GM21360 (cell line): ENCODE measurements around the gene TMEM59L.

Experiments used
- ATAC-seq: cut with Tn5 transposase; IDR thresholded peaks from one replicate; pipeline ENCODE4 v1.9.1; 2021; ENCODE audit warnings: mild to moderate bottlenecking, moderate library complexity; ENCODE audit not compliant: unreplicated experiment

The TMEM59L gene

GRCh38 chr19:18656337-18657086 is 43.8 kb downstream of the TMEM59L start:
- no peak for ATAC-seq

GRCh38 chr19:18657590-18658365 is 45.1 kb downstream of the TMEM59L start:
- no peak for ATAC-seq

GRCh38 chr19:18658366-18658855 is 45.7 kb downstream of the TMEM59L start:
- no peak for ATAC-seq

GRCh38 chr19:18659281-18660050 is 46.8 kb downstream of the TMEM59L start:
- ATAC-seq, result no peak

GRCh38 chr19:18660051-18660910 is 47.6 kb downstream of the TMEM59L start:
- no peak for ATAC-seq

- no peak for ATAC-seq
These were observed 48.4 kb downstream of the TMEM59L start for GRCh38 chr19:18660939-18661670.

- no peak for ATAC-seq
These were observed 50.5 kb downstream of the TMEM59L start for GRCh38 chr19:18662972-18663732.

- ATAC-seq, result no peak
These were observed 51.4 kb downstream of the TMEM59L start for GRCh38 chr19:18663940-18664530.

- no peak for ATAC-seq
These were observed 53.1 kb downstream of the TMEM59L start for GRCh38 chr19:18665771-18666202.

- no peak for ATAC-seq
These were observed 53.6 kb downstream of the TMEM59L start for GRCh38 chr19:18666317-18666716.

GRCh38 chr19:18666784-18667183 is 54.1 kb downstream of the TMEM59L start:
- no peak for ATAC-seq

- ATAC-seq, result no peak
These were observed 55.0 kb downstream of the TMEM59L start for GRCh38 chr19:18667531-18668251.

GRCh38 chr19:18668252-18668631 is 55.6 kb downstream of the TMEM59L start:
- no peak for ATAC-seq

- no peak for ATAC-seq
These were observed 56.3 kb downstream of the TMEM59L start for GRCh38 chr19:18668744-18669523.

GRCh38 chr19:18669524-18669817 is 56.8 kb downstream of the TMEM59L start:
- ATAC-seq, result no peak

- ATAC-seq, result no peak
These were observed 57.2 kb downstream of the TMEM59L start for GRCh38 chr19:18669883-18670282.

- no peak for ATAC-seq
These were observed 57.6 kb downstream of the TMEM59L start for GRCh38 chr19:18670312-18670711.
